ENCODE data around the gene LAMB1. TPM values are rescaled to one million over a fixed set of nuclear protein-coding genes. Genes with fewer than 3 reads are reported as not detected.

The LAMB1 gene
- total and polyA plus RNA-seq, 2 of the 13 experiments (the other 11 are each of a cell fraction or from before 2014, with no cell fraction given), result 109 to 124 TPM

DNA sequence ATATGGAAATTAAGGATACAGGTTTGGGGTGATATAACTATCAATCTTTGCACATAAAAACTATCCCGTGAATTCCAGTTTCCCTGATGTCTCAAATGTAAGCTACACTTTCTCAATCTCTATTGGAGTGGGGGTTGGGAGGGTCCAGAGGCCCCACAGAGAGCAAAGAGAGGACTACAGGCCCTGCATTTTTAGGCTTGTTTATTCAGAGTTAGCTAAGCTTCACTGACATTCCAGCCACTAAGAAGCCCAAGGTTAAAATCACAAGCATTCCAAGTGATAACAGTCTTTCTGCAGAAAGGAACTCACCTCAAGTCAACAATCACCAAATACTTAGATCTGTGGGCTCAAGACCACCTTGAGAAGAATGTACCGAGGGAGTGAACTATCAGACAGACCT is 31.6 kb upstream of the LAMB1 start (continued):
- TF ChIP-seq, protein P1, sequence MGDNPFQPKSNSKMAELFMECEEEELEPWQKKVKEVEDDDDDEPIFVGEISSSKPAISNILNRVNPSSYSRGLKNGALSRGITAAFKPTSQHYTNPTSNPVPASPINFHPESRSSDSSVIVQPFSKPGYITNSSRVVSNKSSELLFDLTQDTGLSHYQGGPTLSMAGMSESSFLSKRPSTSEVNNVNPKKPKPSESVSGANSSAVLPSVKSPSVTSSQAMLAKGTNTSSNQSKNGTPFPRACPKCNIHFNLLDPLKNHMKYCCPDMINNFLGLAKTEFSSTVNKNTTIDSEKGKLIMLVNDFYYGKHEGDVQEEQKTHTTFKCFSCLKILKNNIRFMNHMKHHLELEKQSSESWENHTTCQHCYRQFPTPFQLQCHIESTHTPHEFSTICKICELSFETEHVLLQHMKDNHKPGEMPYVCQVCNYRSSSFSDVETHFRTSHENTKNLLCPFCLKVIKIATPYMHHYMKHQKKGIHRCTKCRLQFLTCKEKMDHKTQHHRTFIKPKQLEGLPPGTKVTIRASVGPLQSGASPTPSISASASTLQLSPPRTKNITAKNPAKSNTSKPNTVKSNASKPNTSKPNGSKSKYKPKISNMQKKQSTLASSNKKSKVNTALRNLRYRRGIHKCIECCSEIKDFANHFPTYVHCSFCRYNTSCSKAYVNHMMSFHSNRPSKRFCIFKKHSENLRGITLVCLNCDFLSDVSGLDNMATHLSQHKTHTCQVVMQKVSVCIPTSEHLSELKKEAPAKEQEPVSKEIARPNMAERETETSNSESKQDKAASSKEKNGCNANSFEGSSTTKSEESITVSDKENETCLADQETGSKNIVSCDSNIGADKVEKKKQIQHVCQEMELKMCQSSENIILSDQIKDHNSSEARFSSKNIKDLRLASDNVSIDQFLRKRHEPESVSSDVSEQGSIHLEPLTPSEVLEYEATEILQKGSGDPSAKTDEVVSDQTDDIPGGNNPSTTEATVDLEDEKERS (CRISPR knock-in tag; IDR thresholded peaks at IDR 0.05), result no peak
- TF ChIP-seq NFRKB (IDR thresholded peaks at IDR 0.05) (no peak), SMYD3 (CRISPR knock-in tag; IDR thresholded peaks at IDR 0.05) (no peak), ZNF160 (CRISPR knock-in tag; IDR thresholded peaks at IDR 0.05) (no peak), ZNF326 (CRISPR knock-in tag; IDR thresholded peaks at IDR 0.05; ENCODE audit: borderline replicate concordance) (no peak), MATR3 (CRISPR knock-in tag; IDR thresholded peaks at IDR 0.05) (no peak), ZSCAN12 (CRISPR knock-in tag; IDR thresholded peaks at IDR 0.05) (no peak), ZNF761 (CRISPR knock-in tag; conservative IDR thresholded peaks at IDR 0.05) (no peak), ARNT2 (CRISPR knock-in tag; IDR thresholded peaks at IDR 0.05; ENCODE audit: low read depth) (no peak), ZNF446 (CRISPR knock-in tag; IDR thresholded peaks at IDR 0.05) (no peak), ZNF234 (CRISPR knock-in tag; conservative IDR thresholded peaks at IDR 0.05) (no peak), REXO4 (CRISPR knock-in tag; IDR thresholded peaks at IDR 0.05; ENCODE audit: borderline replicate concordance) (no peak), NPAS2 (CRISPR knock-in tag; IDR thresholded peaks at IDR 0.05; ENCODE audit: borderline replicate concordance) (no peak), ZSCAN9 (CRISPR knock-in tag; IDR thresholded peaks at IDR 0.05; ENCODE audit: borderline replicate concordance) (peak; percentile 67; the same call in 1 of the 2 replicates)
- TF ChIP-seq, protein P2, sequence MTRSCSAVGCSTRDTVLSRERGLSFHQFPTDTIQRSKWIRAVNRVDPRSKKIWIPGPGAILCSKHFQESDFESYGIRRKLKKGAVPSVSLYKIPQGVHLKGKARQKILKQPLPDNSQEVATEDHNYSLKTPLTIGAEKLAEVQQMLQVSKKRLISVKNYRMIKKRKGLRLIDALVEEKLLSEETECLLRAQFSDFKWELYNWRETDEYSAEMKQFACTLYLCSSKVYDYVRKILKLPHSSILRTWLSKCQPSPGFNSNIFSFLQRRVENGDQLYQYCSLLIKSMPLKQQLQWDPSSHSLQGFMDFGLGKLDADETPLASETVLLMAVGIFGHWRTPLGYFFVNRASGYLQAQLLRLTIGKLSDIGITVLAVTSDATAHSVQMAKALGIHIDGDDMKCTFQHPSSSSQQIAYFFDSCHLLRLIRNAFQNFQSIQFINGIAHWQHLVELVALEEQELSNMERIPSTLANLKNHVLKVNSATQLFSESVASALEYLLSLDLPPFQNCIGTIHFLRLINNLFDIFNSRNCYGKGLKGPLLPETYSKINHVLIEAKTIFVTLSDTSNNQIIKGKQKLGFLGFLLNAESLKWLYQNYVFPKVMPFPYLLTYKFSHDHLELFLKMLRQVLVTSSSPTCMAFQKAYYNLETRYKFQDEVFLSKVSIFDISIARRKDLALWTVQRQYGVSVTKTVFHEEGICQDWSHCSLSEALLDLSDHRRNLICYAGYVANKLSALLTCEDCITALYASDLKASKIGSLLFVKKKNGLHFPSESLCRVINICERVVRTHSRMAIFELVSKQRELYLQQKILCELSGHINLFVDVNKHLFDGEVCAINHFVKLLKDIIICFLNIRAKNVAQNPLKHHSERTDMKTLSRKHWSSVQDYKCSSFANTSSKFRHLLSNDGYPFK (CRISPR knock-in tag; IDR thresholded peaks at IDR 0.05; ENCODE audit: borderline replicate concordance), result no peak
- TF ChIP-seq, protein P3, sequence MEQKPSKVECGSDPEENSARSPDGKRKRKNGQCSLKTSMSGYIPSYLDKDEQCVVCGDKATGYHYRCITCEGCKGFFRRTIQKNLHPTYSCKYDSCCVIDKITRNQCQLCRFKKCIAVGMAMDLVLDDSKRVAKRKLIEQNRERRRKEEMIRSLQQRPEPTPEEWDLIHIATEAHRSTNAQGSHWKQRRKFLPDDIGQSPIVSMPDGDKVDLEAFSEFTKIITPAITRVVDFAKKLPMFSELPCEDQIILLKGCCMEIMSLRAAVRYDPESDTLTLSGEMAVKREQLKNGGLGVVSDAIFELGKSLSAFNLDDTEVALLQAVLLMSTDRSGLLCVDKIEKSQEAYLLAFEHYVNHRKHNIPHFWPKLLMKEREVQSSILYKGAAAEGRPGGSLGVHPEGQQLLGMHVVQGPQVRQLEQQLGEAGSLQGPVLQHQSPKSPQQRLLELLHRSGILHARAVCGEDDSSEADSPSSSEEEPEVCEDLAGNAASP (CRISPR knock-in tag; IDR thresholded peaks at IDR 0.05; ENCODE audit: borderline replicate concordance), result no peak
- TF ChIP-seq, protein P4, sequence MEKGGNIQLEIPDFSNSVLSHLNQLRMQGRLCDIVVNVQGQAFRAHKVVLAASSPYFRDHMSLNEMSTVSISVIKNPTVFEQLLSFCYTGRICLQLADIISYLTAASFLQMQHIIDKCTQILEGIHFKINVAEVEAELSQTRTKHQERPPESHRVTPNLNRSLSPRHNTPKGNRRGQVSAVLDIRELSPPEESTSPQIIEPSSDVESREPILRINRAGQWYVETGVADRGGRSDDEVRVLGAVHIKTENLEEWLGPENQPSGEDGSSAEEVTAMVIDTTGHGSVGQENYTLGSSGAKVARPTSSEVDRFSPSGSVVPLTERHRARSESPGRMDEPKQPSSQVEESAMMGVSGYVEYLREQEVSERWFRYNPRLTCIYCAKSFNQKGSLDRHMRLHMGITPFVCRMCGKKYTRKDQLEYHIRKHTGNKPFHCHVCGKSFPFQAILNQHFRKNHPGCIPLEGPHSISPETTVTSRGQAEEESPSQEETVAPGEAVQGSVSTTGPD (CRISPR knock-in tag; IDR thresholded peaks at IDR 0.05), result no peak
- TF ChIP-seq, protein P5, sequence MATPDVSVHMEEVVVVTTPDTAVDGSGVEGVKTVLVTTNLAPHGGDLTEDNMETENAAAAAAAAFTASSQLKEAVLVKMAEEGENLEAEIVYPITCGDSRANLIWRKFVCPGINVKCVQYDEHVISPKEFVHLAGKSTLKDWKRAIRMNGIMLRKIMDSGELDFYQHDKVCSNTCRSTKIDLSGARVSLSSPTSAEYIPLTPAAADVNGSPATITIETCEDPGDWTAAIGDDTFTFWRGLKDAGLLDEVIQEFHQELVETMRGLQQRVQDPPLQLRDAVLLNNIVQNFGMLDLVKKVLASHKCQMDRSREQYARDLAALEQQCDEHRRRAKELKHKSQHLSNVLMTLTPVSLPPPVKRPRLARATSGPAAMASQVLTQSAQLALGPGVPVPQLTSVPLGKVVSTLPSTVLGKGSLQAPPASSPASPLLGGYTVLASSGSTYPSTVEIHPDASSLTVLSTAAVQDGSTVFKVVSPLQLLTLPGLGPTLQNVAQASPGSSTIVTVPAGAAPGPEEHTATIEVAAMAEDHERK (CRISPR knock-in tag; IDR thresholded peaks at IDR 0.05; ENCODE audit: low read depth), result no peak
- TF ChIP-seq, protein P6, sequence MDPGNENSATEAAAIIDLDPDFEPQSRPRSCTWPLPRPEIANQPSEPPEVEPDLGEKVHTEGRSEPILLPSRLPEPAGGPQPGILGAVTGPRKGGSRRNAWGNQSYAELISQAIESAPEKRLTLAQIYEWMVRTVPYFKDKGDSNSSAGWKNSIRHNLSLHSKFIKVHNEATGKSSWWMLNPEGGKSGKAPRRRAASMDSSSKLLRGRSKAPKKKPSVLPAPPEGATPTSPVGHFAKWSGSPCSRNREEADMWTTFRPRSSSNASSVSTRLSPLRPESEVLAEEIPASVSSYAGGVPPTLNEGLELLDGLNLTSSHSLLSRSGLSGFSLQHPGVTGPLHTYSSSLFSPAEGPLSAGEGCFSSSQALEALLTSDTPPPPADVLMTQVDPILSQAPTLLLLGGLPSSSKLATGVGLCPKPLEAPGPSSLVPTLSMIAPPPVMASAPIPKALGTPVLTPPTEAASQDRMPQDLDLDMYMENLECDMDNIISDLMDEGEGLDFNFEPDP (CRISPR knock-in tag; conservative IDR thresholded peaks at IDR 0.05), result no peak

All from HepG2 (cell line).